HEK293 (cell line): ENCODE data around the gene CFAP69.

ENCODE experiments used
- CTCF ChIA-PET: fragments of 350-600 bp; formaldehyde crosslinking; extraction: SDS; loops from one replicate; lab custom pipeline; 2021; ENCODE audit warnings: antibody characterized with exemption; lab: Yijun Ruan, JAX
- POLR2A ChIA-PET: fragments of 300-600 bp; formaldehyde crosslinking; extraction: SDS; loops from one replicate; lab custom pipeline; 2020; ENCODE audit warnings: antibody characterized with exemption, inconsistent platforms; lab: Yijun Ruan, JAX
- H3K27ac ChIP-seq: fragments of 200-500 bp; sonication (Bioruptor generic); 2 replicates; pipeline ENCODE4 v1.5.1; 2014; ENCODE audit warnings: low read depth, low read length, control low read depth, inconsistent platforms; ENCODE audit errors: extremely low read depth
- H3K36me3 ChIP-seq, 2 experiments: fragments of 200-500 bp in 1 of 2; sonication (Bioruptor generic) in 1 of 2; 1 replicate in 1 of 2; 2 replicates in 1 of 2; pipeline ENCODE4 v1.5.1; 2014 to 2017; ENCODE audit warnings: inconsistent platforms in 2 of 2, low read length in 2 of 2; ENCODE audit not compliant: control insufficient read depth in 2 of 2, insufficient read depth in 1 of 2
- H3K4me1 ChIP-seq: fragments of 200-500 bp; sonication (Bioruptor generic); 2 replicates; pipeline ENCODE4 v1.5.1; 2014; ENCODE audit warnings: mild to moderate bottlenecking, low read length, inconsistent platforms; ENCODE audit not compliant: control insufficient read depth, insufficient read depth
- H3K4me3 ChIP-seq: 2 replicates; pipeline ENCODE4 v1.5.1; 2011; ENCODE audit warnings: low read depth, mild to moderate bottlenecking, control low read depth, low read length, moderate library complexity
- H3K9me3 ChIP-seq: fragments of 200-500 bp; sonication (Bioruptor generic); 2 replicates; pipeline ENCODE4 v1.5.1; 2014; ENCODE audit warnings: low read depth, low read length, inconsistent platforms; ENCODE audit not compliant: control insufficient read depth, insufficient read depth
- GLI4 ChIP-seq: fragments of 450-650 bp; formaldehyde crosslinking; IDR thresholded peaks from 2 replicates; pipeline ENCODE4 v1.5.1; 2016; ENCODE audit warnings: missing biosample characterization, missing genetic modification characterization
- KLF7 ChIP-seq: fragments of 450-650 bp; formaldehyde crosslinking; IDR thresholded peaks from 2 replicates; pipeline ENCODE4 v1.5.1; 2016; ENCODE audit warnings: missing biosample characterization, missing genetic modification characterization, borderline replicate concordance
- PBX3 ChIP-seq: sonication (generic); formaldehyde crosslinking; IDR thresholded peaks from 2 replicates; pipeline ENCODE4 v1.8.1; 2022; ENCODE audit warnings: mild to moderate bottlenecking, moderate library complexity, missing genetic modification reagents
- RBAK ChIP-seq: fragments of 450-650 bp; formaldehyde crosslinking; IDR thresholded peaks from 2 replicates; pipeline ENCODE4 v1.5.1; 2016; ENCODE audit warnings: missing biosample characterization, missing genetic modification characterization
- SCRT1 ChIP-seq: fragments of 450-650 bp; formaldehyde crosslinking; IDR thresholded peaks from 2 replicates; pipeline ENCODE4 v1.5.1; 2016; ENCODE audit warnings: missing biosample characterization, missing genetic modification characterization, borderline replicate concordance
- SP2 ChIP-seq: fragments of 450-650 bp; formaldehyde crosslinking; IDR thresholded peaks from 2 replicates; pipeline ENCODE4 v1.5.1; 2016; ENCODE audit warnings: missing biosample characterization, missing genetic modification characterization
- ZBTB6 ChIP-seq: fragments of 450-650 bp; formaldehyde crosslinking; IDR thresholded peaks from 2 replicates; pipeline ENCODE4 v1.5.1; 2017; ENCODE audit warnings: missing biosample characterization, missing genetic modification characterization
- ZFHX2 ChIP-seq: fragments of 450-650 bp; formaldehyde crosslinking; conservative IDR thresholded peaks from 2 replicates; pipeline ENCODE4 v1.5.1; 2016; ENCODE audit warnings: missing biosample characterization, missing genetic modification characterization
- ZFP41 ChIP-seq: fragments of 450-650 bp; formaldehyde crosslinking; IDR thresholded peaks from 2 replicates; pipeline ENCODE4 v1.5.1; 2016; ENCODE audit warnings: missing biosample characterization, missing genetic modification characterization, borderline replicate concordance
- ZNF114 ChIP-seq: fragments of 450-650 bp; formaldehyde crosslinking; IDR thresholded peaks from 2 replicates; pipeline ENCODE4 v1.5.0; 2017; ENCODE audit warnings: missing biosample characterization, missing genetic modification characterization
- ZNF157 ChIP-seq: fragments of 450-650 bp; formaldehyde crosslinking; IDR thresholded peaks from 2 replicates; pipeline ENCODE4 v1.5.1; 2016; ENCODE audit warnings: missing biosample characterization, missing genetic modification characterization
- ZNF223 ChIP-seq: fragments of 450-650 bp; formaldehyde crosslinking; IDR thresholded peaks from 2 replicates; pipeline ENCODE4 v1.5.1; 2016; ENCODE audit warnings: missing biosample characterization, missing genetic modification characterization
- ZNF362 ChIP-seq: fragments of 450-650 bp; formaldehyde crosslinking; IDR thresholded peaks from 2 replicates; pipeline ENCODE4 v1.5.1; 2016; ENCODE audit warnings: missing biosample characterization, missing genetic modification characterization
- ZNF366 ChIP-seq: fragments of 450-650 bp; formaldehyde crosslinking; conservative IDR thresholded peaks from 2 replicates; pipeline ENCODE4 v1.5.1; 2016; ENCODE audit warnings: missing biosample characterization, missing genetic modification characterization
- ZNF416 ChIP-seq: fragments of 450-650 bp; formaldehyde crosslinking; IDR thresholded peaks from 2 replicates; pipeline ENCODE4 v1.5.1; 2016; ENCODE audit warnings: missing biosample characterization, missing genetic modification characterization
- ZNF423 ChIP-seq: fragments of 450-650 bp; formaldehyde crosslinking; IDR thresholded peaks from 2 replicates; pipeline ENCODE4 v1.5.1; 2016; ENCODE audit warnings: missing biosample characterization, missing genetic modification characterization
- ZNF426 ChIP-seq: fragments of 450-650 bp; formaldehyde crosslinking; IDR thresholded peaks from 2 replicates; pipeline ENCODE4 v1.5.1; 2017; ENCODE audit warnings: missing biosample characterization, missing genetic modification characterization, mild to moderate bottlenecking, inconsistent platforms, moderate library complexity
- ZNF488 ChIP-seq: fragments of 450-650 bp; formaldehyde crosslinking; IDR thresholded peaks from 2 replicates; pipeline ENCODE4 v1.5.1; 2016; ENCODE audit warnings: missing biosample characterization, missing genetic modification characterization
- ZNF530 ChIP-seq: fragments of 450-650 bp; formaldehyde crosslinking; IDR thresholded peaks from 2 replicates; pipeline ENCODE4 v1.5.1; 2016; ENCODE audit warnings: low read depth, missing biosample characterization, missing genetic modification characterization
- ZNF555 ChIP-seq: fragments of 450-650 bp; formaldehyde crosslinking; conservative IDR thresholded peaks from 2 replicates; pipeline ENCODE4 v1.5.1; 2017; ENCODE audit warnings: missing biosample characterization, mild to moderate bottlenecking, missing genetic modification characterization, inconsistent platforms
- ZNF654 ChIP-seq: fragments of 450-650 bp; formaldehyde crosslinking; IDR thresholded peaks from 2 replicates; pipeline ENCODE4 v1.5.1; 2016; ENCODE audit warnings: low read depth, missing biosample characterization, missing genetic modification characterization
- ZNF677 ChIP-seq: fragments of 450-650 bp; IDR thresholded peaks from 2 replicates; pipeline ENCODE4 v1.5.0; 2018; ENCODE audit warnings: missing biosample characterization, mild to moderate bottlenecking, missing genetic modification characterization, moderate library complexity
- ZNF843 ChIP-seq: fragments of 450-650 bp; formaldehyde crosslinking; IDR thresholded peaks from 2 replicates; pipeline ENCODE4 v1.5.1; 2016; ENCODE audit warnings: missing biosample characterization, missing genetic modification characterization
- ZSCAN23 ChIP-seq: fragments of 450-650 bp; formaldehyde crosslinking; IDR thresholded peaks from 2 replicates; pipeline ENCODE4 v1.5.1; 2016; ENCODE audit warnings: missing biosample characterization, missing genetic modification characterization
- ZXDB ChIP-seq: fragments of 450-650 bp; formaldehyde crosslinking; IDR thresholded peaks from 2 replicates; pipeline ENCODE4 v1.5.1; 2016; ENCODE audit warnings: missing biosample characterization, missing genetic modification characterization

CFAP69 gene

GRCh38 chr7:90261441-90261840, 16.5 kb downstream of the CFAP69 start (continued):
- TF ChIP-seq GLI4 = no peak

- CTCF ChIA-PET = interaction anchor here (1.5 kb wide), 1 partner anchor 108 kb away, joined by 10 read pairs; the partner anchor contains the start of gene STEAP1
- H3K27ac ChIP-seq = no peak overlapping the region
- POLR2A ChIA-PET = no interaction called here
- no peaks in the 10 kb centered on the region for H3K4me1 ChIP-seq
- H3K4me3 ChIP-seq = no peak overlapping the region
- no peaks in the 10 kb centered on the region; a peak in 1 of 3 replicates for H3K36me3 ChIP-seq
- TF ChIP-seq ZNF488 (no peak), ZNF654 (tag by site-specific recombination) (peak; percentile 51), SCRT1 (tag by site-specific recombination) (no peak), ZNF416 (tag by site-specific recombination) (no peak), ZNF366 (no peak), SP2 (tag by site-specific recombination) (no peak), ZNF555 (no peak)
- H3K9me3 ChIP-seq = no peaks in the 10 kb centered on the region
Measured at GRCh38 chr7:90262438-90262837, 17.5 kb downstream of the CFAP69 start.

GRCh38 chr7:90266808-90267207, 21.8 kb downstream of the CFAP69 start:
- no peaks in the 10 kb centered on the region for H3K36me3 ChIP-seq
- ChIA-PET CTCF (interaction anchor here (1.1 kb wide), 1 partner anchor 113 kb away, joined by 4 read pairs; the partner anchor contains the start of gene STEAP1), POLR2A (no interaction called here)
- H3K27ac ChIP-seq = no peak overlapping the region
- TF ChIP-seq ZNF223 (tag by site-specific recombination) (no peak), ZNF423 (no peak), RBAK (no peak)
- H3K4me1 ChIP-seq = no peaks in the 10 kb centered on the region
- no peak overlapping the region for H3K4me3 ChIP-seq
- H3K9me3 ChIP-seq = no peaks in the 10 kb centered on the region

- TF ChIP-seq ZSCAN23 (no peak), ZNF530 (no peak), ZNF114 (tag by site-specific recombination) (no peak), ZNF677 (no peak)
- ChIA-PET CTCF (interaction anchor here (1.1 kb wide), 1 partner anchor 113 kb away, joined by 4 read pairs; the partner anchor contains the start of gene STEAP1), POLR2A (no interaction called here)
- Histone ChIP-seq H3K4me1 (no peaks in the 10 kb centered on the region), H3K27ac (no peak overlapping the region), H3K9me3 (no peaks in the 10 kb centered on the region), H3K36me3 (no peaks in the 10 kb centered on the region), H3K4me3 (no peak overlapping the region)
Measured at GRCh38 chr7:90267263-90267858, 22.4 kb downstream of the CFAP69 start.

- ChIA-PET POLR2A (no interaction called here), CTCF (no interaction called here)
- H3K4me1 ChIP-seq = no peaks in the 10 kb centered on the region
- no peaks in the 10 kb centered on the region for H3K9me3 ChIP-seq
- H3K4me3 ChIP-seq = no peak overlapping the region
- H3K36me3 ChIP-seq = no peaks in the 10 kb centered on the region
- H3K27ac ChIP-seq = no peak overlapping the region
- TF ChIP-seq KLF7 (no peak), ZNF423 (no peak), ZNF426 (tag by site-specific recombination) (no peak), ZNF157 (tag by site-specific recombination) (no peak), ZNF362 (tag by site-specific recombination) (no peak), PBX3 (CRISPR knock-in tag) (no peak), ZNF843 (tag by site-specific recombination) (no peak), ZFP41 (no peak), ZFHX2 (tag by site-specific recombination) (no peak), ZNF677 (no peak), ZXDB (tag by site-specific recombination) (no peak), ZBTB6 (tag by site-specific recombination) (no peak)
Measured at GRCh38 chr7:90269163-90269562, 24.2 kb downstream of the CFAP69 start.
